Smooth muscle cell of the brain vasculature (primary cell): Measurements from ENCODE around the gene ABCG4.
"Not testable (repeated sequence)": the region's sequence is repeated elsewhere in the genome, so short reads cannot be mapped to it uniquely, and the experiment has no call there.

ENCODE experiments used
- DNase-seq: peaks from one replicate; pipeline ENCODE4 v3.0.0-alpha.2; 2012; ENCODE audit warnings: low read depth, low spot score

ABCG4 gene

DNA sequence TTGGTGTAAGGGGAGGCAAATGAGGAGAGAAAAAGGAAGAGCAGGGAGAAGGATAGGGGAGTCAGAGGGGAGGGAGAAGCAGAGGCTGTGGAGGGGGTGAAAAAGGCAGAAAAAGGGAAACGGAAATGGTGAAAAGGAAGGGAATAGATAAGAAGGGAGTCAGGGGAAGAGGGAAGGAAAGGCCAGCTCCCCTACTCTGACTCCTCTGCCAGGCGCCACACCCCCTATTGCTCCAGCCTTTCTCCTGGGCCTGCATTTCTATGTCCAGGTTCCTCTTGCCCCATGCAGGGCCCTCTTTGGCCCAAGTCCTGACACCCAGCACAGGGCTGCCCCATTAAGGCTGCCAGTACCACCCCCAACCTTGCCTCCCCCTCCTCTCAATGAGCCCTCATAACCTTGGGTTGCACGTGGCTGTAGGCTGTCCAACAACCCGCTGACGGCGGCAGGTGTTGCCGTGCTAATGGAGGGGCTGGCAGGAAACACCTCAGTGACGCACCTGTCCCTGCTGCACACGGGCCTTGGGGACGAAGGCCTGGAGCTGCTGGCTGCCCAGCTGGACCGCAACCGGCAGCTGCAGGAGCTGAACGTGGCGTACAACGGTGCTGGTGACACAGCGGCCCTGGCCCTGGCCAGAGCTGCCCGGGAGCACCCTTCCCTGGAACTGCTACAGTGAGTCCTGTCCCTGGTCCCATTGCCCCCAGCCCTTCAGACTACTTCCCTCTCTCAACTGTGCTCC is 33.0 kb downstream of the ABCG4 start:
- DNase-seq = no peak

- not testable (repeated sequence) for DNase-seq
These were observed 35.5 kb downstream of the ABCG4 start for GRCh38 chr11:119184399-119184798.

- no peak for DNase-seq
These were observed 37.3 kb downstream of the ABCG4 start for GRCh38 chr11:119185981-119186634.

- DNase-seq = no peak
These were observed 38.5 kb downstream of the ABCG4 start for GRCh38 chr11:119187123-119187892.

- no peak for DNase-seq
These were observed 39.2 kb downstream of the ABCG4 start for GRCh38 chr11:119188067-119188466.

GRCh38 chr11:119188887-119189286 is 40.0 kb downstream of the ABCG4 start:
- DNase-seq = no peak

- no peak for DNase-seq
These were observed 40.5 kb downstream of the ABCG4 start for GRCh38 chr11:119189393-119189792.

- no peak for DNase-seq
These were observed 41.7 kb downstream of the ABCG4 start for GRCh38 chr11:119190531-119190930.

- DNase-seq = not testable (repeated sequence)
These were observed 42.4 kb downstream of the ABCG4 start for GRCh38 chr11:119191265-119191664.

GRCh38 chr11:119192111-119192510 is 43.3 kb downstream of the ABCG4 start:
- no peak for DNase-seq

DNA sequence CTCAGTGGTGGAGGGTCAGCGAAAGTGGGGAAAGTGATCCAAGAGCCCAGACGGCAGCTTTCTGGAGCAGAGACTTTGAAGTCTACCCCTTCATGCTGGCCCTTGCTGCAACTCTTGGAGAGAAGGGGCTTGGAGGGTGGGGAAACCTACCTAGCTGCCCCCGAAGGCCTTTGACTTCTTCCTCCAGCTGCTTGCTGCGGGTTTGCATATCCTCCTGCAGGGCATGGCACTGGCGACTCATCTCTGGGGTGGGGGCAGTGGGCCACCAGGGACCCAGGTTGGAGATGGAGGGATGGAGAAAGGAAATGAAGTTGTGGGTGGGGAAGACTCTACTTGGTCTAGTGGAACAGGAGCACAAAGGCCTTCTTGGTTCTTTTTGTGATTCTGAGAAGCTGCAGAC is 44.1 kb downstream of the ABCG4 start:
- no peak for DNase-seq

GRCh38 chr11:119193626-119194025 is 44.8 kb downstream of the ABCG4 start:
- DNase-seq = no peak

- DNase-seq = no peak
These were observed 46.1 kb downstream of the ABCG4 start for GRCh38 chr11:119194811-119195440.

GRCh38 chr11:119195680-119196079 is 46.8 kb downstream of the ABCG4 start:
- DNase-seq = no peak

- DNase-seq = peak; percentile 57
These were observed 48.1 kb downstream of the ABCG4 start for GRCh38 chr11:119196833-119197483.

- no peak for DNase-seq
These were observed 50.1 kb downstream of the ABCG4 start for GRCh38 chr11:119198925-119199324.

DNA sequence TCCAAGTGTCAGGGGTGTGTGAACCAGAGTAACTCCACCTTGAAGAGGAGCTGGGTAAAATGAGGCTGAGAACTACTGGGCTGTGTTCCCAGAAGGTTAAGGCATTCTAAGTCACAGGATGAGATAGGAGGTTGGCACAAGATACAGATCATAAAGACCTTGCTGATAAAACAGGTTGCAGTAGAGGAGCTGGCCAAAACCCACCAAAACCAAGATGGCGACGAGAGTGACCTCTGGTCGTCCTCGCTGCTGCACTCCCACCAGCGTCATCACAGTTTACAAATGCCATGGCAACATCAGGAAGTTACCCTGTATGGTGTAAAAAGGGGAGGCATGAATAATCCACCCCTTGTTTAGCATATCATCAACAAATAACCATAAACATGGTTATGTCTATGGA is 52.4 kb downstream of the ABCG4 start:
- DNase-seq = not testable (repeated sequence)

- DNase-seq = no peak
These were observed 53.7 kb downstream of the ABCG4 start for GRCh38 chr11:119202554-119202953.

DNA sequence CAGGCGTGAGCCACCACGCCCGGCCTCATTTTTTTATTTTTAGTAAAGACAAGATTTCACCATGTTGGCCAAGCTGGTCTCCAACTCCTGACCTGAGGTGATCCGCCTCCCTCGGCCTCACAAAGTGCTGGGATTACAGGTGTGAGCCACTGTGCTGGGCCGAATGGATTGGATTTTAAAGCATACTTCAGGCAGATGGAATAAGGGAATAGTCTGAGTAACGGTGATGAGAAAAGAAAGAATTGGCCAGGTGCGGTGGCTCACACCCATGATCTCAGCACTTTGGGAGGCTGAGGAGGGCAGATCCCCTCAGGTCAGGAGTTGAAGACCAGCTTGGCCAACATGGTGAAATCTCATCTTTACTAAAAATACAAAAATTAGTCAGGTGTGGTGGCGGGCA is 55.2 kb downstream of the ABCG4 start:
- no peak for DNase-seq

DNA sequence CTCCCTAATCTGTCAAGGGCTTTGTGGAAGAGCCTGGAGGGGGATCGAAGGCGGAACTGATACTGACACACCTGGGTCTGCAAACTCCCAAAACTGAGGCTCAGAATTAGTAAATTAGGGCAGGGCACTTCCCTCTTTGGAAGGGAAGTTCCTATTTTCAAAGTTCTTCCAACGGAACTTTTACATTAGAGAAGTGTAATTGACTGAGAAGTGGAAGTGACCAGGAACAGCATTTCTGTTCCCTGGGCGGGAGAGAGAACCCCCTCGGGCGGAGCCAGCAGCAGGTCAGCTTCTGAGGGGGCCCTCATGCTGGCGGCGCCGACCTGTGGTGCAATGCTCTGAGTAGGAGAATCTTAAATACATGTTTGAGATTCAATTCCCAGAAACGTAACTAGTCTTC is 56.2 kb downstream of the ABCG4 start:
- DNase-seq = no peak
